Middle frontal gyrus (tissue), 1 donor: ENCODE results near the gene NPTXR.

ENCODE experiments used
- DNase-seq: peaks from one replicate; pipeline ENCODE4 v3.0.0-alpha.2; 2015; ENCODE audit warnings: low spot score; ENCODE audit errors: extremely low spot score

The NPTXR gene

GRCh38 chr22:38853196-38853651 lies 9.4 kb upstream of the NPTXR start:
- no peak for DNase-seq

- DNase-seq, result no peak
These were observed 8.7 kb upstream of the NPTXR start for GRCh38 chr22:38852522-38852921.

DNA sequence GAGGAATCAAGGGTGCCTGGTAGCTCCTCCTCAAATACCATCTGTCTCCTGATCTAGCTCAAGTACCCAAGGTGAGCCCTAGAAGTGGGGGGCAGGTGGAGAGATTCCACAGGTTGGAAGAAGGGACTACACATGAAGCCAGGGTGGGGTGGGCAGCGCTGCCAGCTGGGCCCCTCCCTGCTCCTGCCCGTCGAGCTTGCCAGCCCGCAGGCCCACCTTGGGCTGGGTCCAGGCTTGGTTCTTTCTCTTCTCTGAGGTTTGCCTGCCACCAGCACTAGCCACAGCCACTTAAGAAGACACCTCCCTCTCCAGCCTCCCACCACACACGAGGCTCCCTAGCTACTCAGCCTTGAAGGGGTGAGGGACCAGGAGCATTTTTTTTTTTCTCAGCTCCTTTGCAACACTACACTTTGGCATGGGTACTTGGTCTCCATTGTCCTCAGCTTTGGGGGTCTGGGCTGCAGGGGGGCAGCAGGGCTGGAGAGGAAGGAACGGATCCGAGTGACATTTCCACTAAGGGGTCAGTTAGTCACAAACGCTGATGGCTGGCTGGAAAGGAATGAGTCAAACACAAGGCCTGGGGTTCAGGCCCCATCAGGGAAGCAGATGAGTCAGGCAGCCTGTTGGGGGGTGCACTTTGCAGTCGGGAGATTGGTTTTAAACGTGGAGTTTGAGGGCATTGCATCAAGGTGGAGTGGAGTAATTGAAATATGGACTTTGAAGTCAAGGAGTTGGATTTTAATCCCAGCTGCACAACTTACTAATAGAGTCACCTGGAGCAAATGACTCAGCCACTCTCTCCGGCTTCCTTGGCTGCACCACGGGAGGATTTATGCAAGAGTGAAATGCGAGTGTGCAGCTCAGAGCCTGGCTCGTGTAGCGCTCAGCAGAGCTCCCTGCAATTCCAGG lies 7.4 kb upstream of the NPTXR start:
- DNase-seq, result no peak

DNA sequence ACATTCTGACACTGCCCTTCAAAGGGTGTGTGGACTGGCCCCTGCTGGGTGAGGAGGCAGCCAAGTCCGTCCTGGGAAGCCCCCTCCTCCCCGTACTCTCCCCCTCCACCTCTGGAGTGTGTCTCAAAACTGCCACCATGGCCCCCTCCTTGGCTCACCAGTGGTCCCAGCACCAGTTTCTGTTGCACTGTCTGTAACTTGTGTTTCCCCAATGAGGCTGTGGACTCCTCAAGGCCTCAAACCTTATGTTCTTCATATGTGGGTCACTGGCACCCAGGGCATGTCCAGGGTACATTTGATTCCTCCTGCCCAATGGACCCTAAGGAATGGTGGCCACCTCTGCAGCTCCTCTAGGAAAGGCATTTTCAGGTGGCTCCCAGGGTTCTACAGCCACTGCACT lies 6.6 kb upstream of the NPTXR start:
- DNase-seq, result no peak

DNA sequence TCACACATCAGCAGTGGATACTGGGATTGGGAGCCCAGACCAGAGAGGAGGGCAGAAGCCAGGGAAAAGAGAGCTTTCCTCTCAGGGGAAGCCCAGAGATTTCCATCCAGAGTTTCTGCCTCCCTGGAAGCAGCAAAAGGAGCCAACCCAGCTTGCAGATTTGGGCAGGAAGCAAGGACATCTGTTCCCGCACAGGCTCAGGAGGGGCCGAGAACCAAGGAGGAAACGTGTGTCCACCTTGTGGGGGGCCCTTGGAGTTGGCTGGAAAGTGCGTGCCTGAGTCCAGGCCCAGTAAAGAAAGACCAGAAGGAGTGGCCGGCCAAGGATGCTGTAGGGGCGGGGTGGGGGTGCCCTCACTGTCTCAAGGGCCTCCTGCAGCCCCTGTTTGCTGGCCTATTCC lies 6.0 kb upstream of the NPTXR start:
- no peak for DNase-seq

DNA sequence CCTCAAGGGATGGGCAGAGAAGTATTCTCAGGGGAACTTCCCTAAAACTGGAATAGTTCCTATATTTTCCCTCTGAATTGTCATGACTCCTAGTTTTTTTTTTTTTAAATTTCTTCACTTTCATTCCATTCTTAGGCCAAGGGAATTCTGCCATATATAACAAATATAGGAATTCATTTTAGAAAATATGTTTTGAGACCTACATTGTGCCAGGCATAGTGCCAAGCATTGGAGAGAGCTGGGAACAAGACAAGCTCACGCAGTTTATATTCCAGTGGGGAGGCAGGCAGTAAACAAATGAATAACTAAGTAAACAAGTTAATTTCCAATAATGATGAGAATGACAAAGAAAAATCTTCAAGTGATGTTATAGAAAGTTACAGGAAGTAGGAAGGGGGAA lies 2.6 kb upstream of the NPTXR start:
- no peak for DNase-seq

DNA sequence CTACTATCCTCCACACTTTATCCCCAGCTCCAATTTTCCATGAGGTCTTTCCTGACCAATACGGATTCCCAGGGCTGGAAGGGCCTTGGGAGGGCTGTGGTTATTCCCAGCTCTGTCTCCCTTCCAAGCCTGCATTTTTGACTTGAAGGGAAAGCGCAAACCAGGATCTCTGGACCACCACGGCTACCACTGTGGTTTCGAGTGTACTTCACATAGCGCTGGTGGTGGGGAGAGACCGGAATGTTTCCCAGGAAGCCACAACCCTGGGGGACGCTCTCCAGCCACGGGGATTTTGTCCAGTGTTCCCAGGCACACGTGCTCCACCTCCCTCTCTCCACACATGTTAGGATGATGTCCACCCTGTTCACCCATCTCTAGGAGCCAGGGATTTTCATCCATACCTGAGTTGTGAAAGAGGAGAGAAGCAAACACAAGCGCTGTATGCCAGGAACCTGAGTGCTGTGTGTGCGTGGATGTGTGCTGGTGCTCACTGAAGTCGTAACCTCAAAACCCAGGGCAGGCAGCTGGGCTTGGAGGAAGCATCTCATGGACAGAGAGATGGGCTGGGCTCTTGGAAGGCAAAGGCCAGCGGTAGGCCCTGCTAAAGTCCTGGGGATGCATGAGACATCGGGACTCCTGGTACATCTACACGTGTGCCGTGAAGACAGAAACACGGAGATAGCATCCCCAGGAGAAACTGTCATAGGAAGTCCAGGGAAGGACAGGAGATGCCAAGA lies 1.3 kb upstream of the NPTXR start:
- DNase-seq, result no peak

DNA sequence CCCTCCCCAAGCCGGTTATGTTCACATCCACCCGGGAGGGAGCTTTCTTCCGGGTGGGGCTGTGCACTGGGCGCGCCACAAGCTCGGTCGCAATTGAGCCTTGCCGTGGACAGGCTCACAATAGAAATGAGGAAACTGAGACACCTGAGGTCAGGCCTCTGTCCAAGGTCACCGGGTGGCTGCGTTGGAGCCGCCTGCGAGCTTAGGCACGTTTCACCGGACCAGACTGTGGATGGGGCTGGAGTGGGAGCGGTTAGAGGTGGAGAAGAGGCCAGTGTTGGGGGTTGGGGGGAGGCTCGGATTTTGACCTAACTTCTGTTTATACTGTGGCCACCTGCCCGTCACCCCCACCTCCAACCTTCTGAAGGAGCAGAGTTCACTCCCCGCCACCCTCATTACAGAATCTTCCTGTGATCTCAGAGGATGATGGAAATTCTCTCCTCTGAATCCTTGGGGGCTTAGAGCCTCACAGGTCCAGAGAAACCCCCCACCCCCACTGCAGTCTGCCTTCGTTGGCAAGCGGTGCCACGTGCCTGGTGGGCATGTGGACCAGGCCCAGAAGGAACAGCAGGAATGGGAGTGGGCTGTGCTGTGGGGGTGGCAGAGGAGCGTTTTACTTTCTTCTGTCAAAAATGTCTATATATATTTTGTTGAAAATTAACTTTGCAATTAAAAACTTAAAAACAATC lies 631 bp upstream of the NPTXR start:
- DNase-seq, result no peak

DNA sequence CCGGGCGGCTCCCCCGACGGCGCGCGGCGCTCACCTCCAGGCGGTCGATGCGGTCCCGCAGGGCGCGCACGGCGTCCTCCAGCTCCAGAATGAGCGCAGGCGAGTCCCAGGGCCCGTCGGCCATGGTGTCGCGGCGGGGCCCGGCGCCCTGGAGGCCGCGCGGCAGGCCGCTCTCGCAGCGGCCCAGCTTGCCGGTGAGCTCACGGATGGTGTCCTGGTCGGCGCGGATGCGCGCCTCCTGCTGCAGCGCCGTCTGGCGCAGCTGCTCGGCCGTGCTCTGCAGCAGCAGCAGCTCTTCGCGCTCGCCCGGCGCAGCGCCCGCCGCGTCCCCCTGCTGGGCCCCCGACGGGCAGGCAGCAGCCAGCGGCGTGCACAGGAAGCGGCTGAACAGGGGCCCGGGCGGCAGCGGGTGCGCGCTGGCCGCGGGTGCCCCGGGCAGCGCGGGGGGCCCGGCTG lies 599 bp downstream of the NPTXR start:
- no peak for DNase-seq

- DNase-seq, result no peak
These were observed 1.2 kb downstream of the NPTXR start for GRCh38 chr22:38842512-38843200.

- no peak for DNase-seq
These were observed 2.2 kb downstream of the NPTXR start for GRCh38 chr22:38841635-38842034.

DNA sequence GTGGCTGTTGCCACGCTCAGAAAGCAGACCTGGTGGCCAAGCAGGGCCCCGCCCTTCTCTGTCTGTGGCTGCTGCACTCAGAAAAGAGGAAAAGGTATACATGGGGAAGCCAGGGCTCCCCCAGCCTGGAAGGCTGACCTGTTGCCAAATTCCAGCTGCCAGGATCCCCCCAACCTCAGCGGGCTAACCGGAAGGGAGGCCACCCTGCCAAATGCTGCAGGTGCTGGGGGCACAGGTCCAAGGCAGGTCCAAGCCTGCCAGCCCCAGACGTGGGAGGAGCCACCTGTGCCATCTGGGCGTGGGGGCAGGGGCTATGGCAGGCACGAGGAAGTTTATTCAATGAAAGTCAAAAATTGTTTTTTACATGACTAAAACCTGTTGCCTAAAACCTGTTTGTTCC lies 2.6 kb downstream of the NPTXR start:
- no peak for DNase-seq

- DNase-seq, result no peak
These were observed 3.7 kb downstream of the NPTXR start for GRCh38 chr22:38840129-38840528.

DNA sequence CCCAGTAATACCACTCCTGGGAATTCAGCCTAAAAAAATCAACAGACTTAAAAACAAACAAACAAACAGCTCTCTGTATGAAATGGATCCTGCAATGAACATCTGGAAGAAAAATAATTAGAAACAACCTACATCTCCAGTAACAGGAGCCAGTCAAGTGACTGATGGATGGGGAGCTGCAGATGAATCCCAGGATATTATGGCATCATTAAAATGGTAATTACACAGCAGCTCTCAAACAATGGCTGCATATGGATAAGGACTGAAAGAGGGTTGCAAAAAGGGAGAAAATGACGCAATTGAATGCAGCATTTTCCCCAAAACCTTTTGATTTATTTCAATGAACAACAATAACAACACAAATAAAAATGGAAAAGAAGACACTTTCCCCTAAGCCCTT lies 4.1 kb downstream of the NPTXR start:
- no peak for DNase-seq

- DNase-seq, result no peak
These were observed 6.4 kb downstream of the NPTXR start for GRCh38 chr22:38837414-38837928.

- no peak for DNase-seq
These were observed 7.9 kb downstream of the NPTXR start for GRCh38 chr22:38835888-38836301.

DNA sequence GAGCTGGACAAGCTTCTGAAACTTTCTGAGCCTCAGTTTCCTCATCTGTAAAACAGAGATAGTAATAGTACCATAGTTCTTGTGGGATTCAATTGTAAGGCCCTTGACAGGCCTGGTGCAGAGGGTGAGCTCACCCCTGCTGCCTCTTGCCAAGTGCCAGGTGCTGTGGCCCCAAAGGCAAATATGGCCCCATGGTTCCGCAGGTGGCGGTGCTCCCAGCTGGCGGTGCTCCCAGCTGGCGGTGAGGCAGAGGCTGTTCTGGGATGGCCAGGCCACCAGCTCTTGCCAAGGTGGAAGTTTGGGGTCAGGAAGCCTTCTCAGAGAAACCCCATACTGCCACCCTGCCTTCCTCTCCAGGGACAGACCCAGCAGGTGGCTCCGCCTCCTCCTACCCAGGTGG lies 8.8 kb downstream of the NPTXR start:
- DNase-seq, result no peak

DNA sequence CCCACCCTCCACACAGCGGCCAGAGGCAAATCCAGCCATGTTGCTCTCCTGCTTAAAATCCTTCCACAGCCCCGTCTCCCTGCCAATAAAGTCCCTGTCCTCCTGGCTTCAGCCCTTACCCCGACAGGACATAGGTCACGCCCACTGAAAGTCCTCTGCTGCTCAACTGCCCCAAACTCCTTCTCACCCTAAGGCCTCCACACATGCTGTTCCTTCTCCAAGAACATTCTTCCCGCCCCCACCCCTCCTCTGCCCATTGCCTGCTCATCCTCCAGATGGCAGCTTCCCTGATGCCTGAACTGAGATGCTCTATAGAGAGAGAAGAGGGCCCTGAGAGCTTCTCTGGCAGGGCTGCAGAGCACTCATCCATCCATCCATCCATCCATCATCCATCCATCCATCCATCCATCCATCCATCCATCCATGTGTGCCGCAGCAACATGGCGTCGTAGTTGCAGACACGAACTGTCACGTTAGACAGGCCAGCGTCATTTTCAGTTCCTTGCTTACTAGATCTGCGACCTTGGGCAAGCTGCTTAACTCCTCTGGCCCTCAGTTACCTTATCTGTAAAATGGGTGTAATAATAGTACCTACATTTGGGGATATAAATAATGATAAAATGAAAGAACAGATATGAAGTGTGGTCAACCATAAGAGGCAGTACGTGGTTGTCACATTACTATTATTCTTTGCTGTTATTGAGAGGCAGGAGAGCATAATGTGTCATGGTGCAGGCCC lies 9.4 kb downstream of the NPTXR start:
- no peak for DNase-seq

DNA sequence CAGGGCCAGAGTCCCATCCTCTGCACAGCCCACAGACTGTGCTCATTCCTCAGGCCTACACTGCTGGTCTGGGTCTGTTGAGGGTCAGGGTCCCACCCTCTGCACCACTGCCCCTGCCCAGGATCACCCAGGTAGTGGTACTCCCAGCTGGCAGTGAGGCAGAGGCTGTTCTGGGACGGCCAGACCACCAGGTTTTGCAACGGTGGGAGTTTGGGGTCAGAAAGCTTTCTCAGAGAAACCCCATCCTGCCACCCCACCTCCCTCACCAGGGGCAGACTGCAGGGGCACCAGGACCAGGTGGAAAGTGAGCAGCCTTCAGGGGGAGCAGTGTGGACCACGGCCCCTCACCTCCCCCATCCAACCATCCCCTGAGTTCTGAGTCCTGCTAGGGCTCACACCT lies 10.8 kb downstream of the NPTXR start:
- DNase-seq, result no peak
